Panc1 (cell line): ENCODE measurements around the gene GNA12.
"Not testable (repeated sequence)": the region's sequence is repeated elsewhere in the genome, so short reads cannot be mapped to it uniquely, and the experiment has no call there.

Source experiments
- CTCF ChIP-seq: fragments of 450-650 bp; IDR thresholded peaks from 2 replicates; pipeline ENCODE4 v1.5.1; 2017; ENCODE audit warnings: mild to moderate bottlenecking
- POLR2AphosphoS5 ChIP-seq: IDR thresholded peaks from 2 replicates; pipeline ENCODE4 v1.6.1; 2012; ENCODE audit warnings: mild to moderate bottlenecking, low read depth, low read length, moderate library complexity

DNA sequence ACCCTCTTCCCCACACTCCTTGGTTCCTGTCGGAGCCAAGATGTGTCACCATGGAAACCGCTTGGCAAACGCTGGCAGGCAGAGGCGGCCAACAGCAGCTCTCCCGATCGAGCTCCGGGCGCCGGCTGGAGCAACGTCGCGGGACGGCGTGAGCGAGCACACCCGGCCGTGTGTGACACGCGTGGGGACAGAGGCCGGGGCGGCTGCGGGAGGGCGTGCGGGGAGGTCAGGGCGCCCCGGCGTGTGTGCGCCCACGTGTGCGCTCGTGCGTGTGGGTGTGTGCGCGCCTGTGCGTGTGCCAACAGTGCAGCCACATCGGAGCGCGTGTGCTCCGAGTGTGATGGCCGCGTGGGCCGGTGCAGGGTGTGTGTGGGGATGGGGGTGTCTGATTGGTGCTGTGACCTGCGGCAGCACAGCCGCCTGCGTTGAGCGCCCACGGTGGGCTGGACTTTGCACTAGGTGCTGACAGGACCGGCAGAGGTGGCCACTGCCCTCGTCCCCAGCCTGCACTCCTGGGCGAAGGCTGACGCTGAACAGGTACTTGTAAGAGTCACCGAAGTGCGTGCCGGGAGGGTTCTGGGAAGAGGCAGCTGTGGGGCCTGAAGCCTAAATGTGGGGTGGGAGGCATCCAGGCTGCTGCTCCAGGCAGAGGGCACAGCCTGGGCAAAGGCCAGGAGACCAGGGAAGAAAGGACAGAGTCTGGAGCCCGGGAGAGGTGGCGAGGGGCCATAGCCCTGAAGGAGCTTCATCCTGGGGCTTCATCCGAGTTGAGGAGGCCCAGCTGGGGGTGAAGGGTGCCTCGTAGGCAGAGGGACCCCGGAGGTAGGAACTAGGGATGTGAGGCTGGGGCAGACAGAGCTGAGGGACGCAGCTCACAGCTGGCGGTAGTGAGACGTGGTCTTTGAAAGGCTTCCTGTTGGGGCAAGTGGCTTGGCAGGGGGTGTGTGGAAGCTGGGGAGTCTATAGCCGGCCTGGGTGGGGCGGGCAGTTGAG, 164.7 kb downstream of the GNA12 start:
- TF ChIP-seq CTCF, POLR2AphosphoS5: not testable (repeated sequence)
